GM18867 (cell line): ENCODE data around the gene MATN1.

ENCODE experiments used
- ATAC-seq: cut with Tn5 transposase; IDR thresholded peaks from one replicate; pipeline ENCODE4 v1.9.1; 2021; ENCODE audit warnings: mild to moderate bottlenecking, moderate library complexity; ENCODE audit not compliant: unreplicated experiment

Gene MATN1

DNA sequence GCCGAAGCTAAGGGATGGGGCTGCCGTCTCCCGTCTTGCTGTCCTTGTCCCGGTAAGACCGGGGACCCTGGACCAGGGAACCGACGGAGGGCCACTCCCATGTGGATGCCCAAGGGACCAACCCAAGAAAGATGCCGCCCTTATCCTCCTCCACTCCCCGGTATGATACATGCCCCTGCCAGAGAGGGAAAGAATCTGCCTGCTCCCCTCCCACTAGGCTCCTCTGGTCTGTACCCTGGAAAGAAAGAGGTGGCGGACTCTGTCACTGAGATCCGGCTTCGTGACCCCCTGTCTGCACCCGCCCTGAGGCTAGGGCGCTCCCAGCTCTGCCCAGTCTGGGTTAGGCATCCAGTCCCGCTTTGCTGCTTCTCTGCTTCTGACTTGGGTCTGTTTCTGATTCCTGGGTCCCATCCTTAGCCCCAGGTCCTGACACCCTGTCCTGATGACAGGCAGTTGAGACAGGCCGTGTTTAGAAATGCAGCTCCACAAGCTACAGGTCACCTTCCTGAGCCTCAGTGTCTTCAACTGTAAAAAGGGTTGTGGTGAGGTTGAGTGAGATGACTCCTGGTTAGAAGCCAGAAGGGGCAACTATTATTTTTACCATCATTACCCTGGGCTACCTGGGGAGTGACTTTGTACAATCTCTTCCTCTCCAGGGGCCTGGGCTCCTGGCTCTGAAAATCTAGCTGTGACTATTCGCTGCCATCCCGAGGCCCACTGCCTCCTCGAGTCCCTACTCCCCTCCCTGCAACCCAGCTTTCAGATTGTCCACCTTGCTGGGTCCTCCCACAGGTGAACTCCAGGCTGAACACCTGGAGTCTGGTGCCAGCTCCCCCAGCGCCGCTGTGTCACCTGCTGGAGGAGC is 3.7 kb downstream of the MATN1 start:
- peak; percentile 0 for ATAC-seq

DNA sequence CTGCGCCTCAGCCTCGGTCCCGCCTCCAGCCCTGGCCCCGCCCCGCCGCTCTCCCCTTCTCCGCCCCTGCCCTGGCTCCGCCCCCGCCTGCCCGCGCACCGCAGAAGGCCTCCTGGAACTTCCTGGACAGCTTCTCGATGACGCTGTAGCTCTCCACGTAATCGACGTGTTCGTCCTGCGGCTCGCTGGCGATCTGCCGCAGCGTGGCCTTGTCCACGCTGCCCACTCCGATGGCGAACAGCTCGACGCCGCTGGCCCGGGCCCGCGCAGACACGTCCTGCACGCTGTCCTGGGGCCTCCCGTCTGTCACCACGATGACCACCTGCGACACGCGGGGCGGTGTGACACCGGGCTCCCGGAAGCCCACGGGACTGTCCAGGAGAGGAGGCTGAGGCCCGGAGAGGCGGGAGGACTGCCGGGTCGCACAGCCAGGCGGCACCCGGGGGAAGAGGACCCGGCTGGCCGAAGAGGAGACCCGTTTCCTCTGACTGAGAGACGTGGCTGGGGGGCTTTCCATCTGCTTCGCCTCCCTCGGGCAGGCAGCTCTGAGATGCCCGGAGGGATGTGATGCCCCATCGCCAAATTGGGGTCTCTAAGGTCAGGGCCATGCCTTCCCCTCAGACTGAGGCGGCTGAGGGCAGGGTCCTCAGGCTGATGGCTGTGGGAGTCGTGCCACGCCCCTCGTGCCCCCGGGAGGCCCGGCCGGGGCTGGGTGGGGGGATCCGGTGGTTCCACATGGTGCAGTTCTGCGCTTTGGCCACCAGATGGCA is 4.6 kb downstream of the MATN1 start:
- peak; percentile 51 for ATAC-seq

DNA sequence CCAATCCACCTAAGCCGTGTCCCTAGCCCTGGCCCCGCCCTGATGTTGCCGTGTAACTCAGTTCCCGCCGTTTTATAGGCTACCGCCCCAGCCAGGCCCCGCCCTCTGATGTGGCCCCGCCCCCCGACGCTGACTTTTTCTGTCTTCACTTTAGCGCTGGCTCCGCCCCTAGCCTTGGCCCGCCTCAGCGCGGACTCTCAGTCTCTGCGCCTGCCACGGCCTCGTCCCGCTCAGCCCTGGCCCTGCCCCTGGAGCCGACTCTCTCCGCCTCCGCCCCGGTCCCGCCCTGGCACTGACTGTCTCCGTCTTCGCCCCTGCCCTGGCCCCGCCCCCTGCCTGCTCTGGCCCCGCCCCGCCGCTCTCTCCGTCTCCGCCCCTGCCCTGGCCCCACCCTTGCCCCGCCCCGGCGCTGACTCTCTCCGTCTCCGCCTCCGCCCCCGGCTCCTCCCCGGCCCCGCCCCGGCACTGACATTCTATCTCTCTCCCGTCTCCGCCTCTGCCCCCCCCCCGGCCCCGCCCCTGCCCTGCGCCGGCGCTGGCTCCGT is 5.2 kb downstream of the MATN1 start:
- peak; percentile 80 for ATAC-seq

- no peak for ATAC-seq
These were observed 6.7 kb downstream of the MATN1 start for GRCh38 chr1:30716646-30717045.

GRCh38 chr1:30715886-30716285 is 7.5 kb downstream of the MATN1 start:
- ATAC-seq, result no peak

- ATAC-seq, result no peak
These were observed 8.2 kb downstream of the MATN1 start for GRCh38 chr1:30715216-30715615.

DNA sequence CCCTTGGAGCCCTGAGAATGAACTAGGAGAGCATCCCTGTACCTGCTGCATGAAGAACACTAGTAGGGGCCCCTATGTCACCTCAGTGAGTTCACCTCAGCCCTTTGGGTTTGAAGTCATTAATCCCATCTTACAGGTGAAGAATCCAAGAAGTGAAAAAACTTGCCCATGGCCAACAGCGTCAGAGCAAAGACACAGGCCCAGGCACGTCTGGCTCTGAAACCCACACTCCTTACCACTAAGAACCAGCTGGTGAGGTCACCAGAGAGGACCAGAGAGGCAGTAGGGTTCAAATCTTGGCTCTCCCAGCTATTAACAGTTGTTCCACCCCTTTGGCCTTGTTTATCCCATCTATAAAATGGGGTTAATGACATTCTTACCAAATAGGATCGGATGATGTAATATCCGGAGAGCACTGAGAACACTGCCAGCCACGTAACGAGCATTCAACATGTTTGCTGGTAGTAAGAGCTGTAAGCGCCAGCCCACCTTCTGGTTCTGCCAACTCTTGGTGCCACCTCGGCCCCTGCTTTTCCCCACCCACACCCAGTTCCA is 8.8 kb downstream of the MATN1 start:
- no peak for ATAC-seq

DNA sequence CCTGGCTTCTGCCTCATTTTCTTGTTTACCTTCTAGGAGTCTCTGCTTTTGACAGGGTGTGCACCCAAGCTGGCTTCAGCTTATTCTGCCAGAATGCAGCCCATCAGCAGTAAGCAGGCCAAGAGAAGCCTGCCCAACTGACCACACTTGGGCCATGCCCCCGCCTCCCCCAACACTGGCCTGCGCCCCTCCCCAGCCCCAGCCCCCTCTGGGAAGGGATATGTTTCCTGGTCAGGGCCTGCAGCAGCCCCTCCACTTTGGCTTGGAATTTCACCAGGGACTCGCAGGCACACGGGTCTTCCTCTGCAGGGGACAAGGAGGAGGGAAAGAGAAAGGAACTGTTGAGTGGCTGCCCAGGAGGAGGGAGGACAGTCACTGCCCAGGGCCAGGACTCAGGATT is 9.4 kb downstream of the MATN1 start:
- ATAC-seq, result no peak

DNA sequence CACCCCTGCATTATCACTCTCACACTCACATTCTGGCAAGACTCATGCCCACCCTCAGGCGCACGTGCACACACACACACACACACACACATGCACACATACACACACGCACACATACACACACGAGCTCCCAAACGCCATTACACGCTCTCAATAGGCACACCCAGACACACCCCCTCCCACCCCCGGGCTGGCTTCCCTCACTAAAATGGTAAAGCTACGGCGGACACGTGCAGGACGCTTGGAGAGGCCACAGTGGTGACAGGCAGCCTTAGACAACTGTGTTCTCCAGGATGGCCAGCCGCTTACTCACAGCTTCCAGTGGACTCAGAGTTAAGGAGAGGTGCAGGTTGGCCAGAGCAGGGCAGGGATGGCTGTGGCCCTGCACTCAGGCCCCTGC is 10.1 kb downstream of the MATN1 start:
- ATAC-seq, result no peak

DNA sequence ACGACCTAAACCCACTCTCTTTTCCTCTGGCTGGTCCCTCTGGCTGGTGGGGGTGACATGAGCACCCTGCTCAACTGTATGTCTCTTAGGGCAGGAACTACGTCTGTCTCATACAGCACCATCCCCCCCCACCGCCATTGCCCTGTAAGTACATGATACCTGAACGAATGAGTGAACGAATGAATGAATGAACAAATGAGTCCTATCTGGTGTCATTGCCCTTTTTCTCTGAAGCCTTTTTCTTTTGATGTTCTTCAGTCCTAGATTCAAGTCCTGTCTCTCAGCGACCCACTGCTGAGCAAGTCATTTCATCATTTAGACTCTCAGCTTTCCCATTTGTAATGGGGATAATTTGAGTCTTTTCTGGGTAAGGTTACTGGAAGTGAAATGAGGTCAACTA is 10.8 kb downstream of the MATN1 start:
- ATAC-seq, result no peak

DNA sequence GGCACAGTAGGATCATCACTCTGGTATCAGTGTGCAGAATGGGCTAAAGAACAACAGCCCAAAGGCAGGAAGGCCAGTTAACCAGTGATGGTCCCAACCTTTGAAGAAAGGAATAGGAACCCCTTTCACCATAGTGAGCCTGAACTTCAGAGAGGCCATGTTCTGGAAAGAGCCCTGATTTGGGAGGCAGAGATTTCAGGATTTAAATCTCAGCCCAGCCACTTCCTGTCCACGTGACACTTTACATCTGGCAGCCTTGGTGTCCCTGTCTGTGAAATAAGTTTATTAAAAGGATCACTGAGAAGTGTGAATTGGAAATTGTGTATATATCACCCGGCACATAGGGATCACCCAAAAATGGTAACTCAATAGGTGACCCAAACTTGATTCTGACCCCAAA is 13.0 kb downstream of the MATN1 start:
- ATAC-seq, result no peak

- ATAC-seq, result no peak
These were observed 15.0 kb downstream of the MATN1 start for GRCh38 chr1:30708361-30708728.

DNA sequence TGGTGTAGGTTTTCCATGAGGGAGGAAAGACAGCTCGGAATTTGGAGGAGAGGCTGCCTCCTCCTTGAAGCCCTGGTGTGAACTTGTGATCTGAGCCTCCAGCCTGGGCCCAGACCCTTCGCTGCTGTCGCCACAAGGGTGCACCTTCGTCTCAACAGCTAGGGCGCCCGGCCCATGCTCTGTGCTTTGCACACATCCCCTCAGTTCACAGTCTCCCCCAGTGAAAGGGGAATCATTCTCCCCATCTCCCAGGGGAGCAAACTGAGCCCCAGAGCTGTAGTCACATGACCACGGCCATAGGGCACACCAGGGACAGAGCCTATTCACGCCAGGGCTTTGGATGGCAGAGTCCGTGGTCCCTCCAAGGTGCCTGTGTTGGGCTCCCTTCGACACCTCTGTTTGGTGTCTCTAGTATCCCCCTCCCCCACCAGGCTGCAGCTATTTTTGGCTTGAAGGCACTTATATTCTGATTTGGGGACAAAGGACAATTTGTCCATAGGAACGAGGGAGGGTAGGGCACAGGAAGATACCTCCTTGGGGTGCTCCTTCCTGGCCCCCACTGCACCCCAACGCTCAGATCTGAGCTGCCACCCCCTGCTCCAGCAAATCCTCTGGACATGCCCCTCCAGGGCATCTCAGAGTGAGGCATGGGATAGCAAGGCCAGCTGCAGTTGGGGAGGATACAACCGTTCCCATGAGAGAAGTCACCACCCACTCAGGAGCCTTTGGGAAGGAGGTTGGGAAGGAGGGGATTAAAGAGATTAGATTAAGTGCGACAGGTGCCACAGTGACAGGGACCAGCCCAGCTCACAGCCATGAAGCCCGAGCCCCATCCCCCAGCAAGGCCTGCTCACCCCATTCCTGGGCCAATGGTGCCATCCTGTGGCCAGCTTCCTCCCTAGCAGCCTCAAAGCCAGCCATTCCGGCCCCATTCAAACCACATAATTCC is 15.7 kb downstream of the MATN1 start:
- no peak for ATAC-seq

- no peak for ATAC-seq
These were observed 16.9 kb downstream of the MATN1 start for GRCh38 chr1:30706528-30706927.

- ATAC-seq, result no peak
These were observed 17.7 kb downstream of the MATN1 start for GRCh38 chr1:30705698-30706097.

DNA sequence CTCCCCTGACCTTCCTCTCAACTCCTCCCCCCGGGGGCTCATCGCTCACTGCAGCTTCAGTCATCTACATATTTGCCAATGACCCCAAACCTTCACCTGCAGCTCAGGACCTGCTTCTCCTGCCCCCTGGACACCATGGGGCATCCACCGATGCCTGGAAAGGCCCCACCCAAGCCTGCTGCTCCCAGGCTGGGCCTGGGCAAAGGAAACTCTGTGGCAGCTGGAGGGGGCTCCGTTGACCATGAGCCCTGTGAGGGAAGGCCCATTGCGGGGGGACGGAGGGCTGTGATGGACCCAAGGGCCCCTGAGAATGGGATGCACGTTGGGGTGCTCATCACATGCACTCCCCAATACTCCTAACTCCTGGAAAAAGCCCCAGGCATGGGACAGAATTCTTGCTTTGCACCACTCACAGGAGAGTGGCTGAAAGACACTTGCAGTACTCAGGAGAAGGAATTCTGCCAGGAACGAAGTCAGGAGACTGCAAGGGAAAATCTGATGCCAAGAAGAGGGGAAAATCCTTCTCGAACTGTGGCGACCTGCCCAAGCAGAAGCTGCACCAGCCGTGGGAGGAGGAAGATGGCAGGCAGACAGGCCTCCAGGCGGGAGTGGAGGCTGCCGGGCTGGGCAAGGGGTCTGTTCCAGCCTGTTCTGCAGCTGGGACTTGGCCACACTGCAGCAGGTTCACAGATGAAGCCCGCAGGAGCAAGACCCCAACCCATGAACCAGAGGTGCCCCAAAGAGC is 18.4 kb downstream of the MATN1 start:
- ATAC-seq, result no peak

DNA sequence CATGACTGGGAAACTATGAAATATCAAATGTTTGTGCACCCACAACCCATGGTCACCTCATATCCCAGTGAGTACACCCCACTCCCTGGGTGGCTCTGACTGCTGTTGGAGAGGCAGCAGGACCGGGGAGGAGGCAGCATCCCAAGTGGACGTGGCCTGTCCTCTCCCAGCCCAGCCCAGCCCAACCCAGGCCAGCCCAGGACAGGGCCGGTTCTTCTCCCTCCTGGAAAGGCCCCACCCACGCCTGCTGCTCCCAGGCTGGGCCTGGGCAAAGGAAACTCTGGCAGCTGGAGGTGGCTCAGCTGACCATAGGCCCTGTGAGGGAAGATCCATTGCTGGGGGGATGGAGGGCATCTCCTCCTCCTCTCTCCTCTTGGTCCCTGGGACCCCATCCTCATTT is 19.1 kb downstream of the MATN1 start:
- no peak for ATAC-seq

DNA sequence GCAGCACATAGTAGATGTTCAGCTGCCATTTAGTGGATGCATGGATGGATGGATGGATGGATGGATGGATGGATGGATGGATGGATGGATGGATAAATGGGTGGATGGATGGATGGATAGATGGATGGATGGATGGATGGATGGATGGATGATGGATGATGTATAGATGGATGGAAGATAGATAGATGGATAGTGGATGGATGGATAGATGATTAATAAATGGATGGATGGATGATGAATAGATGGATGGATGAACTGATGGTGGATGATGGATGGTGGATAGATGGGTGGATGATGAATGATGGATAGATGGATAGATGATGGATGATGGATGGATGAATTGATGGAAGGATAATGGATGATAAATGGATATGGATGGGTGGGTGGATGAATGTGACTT is 20.6 kb downstream of the MATN1 start:
- no peak for ATAC-seq

DNA sequence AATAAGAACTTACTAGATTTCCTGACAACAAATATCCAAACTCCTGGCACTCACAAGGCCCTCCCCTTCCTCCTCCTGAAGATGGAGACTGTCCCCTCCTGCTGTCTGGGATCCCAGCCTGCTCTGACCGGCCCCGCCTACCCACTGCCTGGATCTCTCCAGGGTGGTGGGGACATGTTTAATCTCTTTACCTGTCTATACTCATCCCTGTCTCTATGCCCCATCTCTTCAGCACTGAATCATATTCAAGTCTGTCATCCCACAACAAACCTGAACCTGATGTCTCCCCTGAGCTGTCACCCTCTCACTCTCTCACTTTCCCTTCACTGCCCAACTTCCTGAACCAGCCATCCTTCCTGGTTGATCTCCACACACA is 22.1 kb downstream of the MATN1 start:
- ATAC-seq, result no peak
